ENCODE data around the gene FHOD3.

Gene FHOD3

GRCh38 chr18:36449451-36449850 lies 151.9 kb downstream of the FHOD3 start:
- Histone ChIP-seq H3K27ac (ENCODE audit: low read length) (no peak overlapping the region), H3K4me3 (ENCODE audit: low read length) (peak overlapping the region; percentile 31), H3K27me3 (ENCODE audit: control insufficient read depth, insufficient read depth, low read length) (no peaks in the 10 kb centered on the region), H3K9ac (ENCODE audit: low read length) (no peak overlapping the region), H3K4me1 (ENCODE audit: control insufficient read depth, low read depth, low read length) (peaks cover 41% of the 10 kb centered on the region), H3K9me3 (ENCODE audit: control insufficient read depth, low read depth, low read length) (no peaks in the 10 kb centered on the region), H3K36me3 (ENCODE audit: control insufficient read depth, low read depth, low read length) (no peaks in the 10 kb centered on the region)

GRCh38 chr18:36450264-36450663 lies 152.8 kb downstream of the FHOD3 start:
- H3K4me3 ChIP-seq (ENCODE audit: low read length), result no peak overlapping the region
- no peak overlapping the region for H3K9ac ChIP-seq (ENCODE audit: low read length)
- no peaks in the 10 kb centered on the region for H3K9me3 ChIP-seq (ENCODE audit: control insufficient read depth, low read depth, low read length)
- H3K36me3 ChIP-seq (ENCODE audit: control insufficient read depth, low read depth, low read length), result no peaks in the 10 kb centered on the region
- H3K4me1 ChIP-seq (ENCODE audit: control insufficient read depth, low read depth, low read length), result peaks cover 41% of the 10 kb centered on the region
- H3K27ac ChIP-seq (ENCODE audit: low read length), result no peak overlapping the region
- H3K27me3 ChIP-seq (ENCODE audit: control insufficient read depth, insufficient read depth, low read length), result no peaks in the 10 kb centered on the region

- H3K4me1 ChIP-seq (ENCODE audit: control insufficient read depth, low read depth, low read length), result peaks cover 41% of the 10 kb centered on the region
- no peaks in the 10 kb centered on the region for H3K27me3 ChIP-seq (ENCODE audit: control insufficient read depth, insufficient read depth, low read length)
- H3K9ac ChIP-seq (ENCODE audit: low read length), result no peak overlapping the region
- no peak overlapping the region for H3K4me3 ChIP-seq (ENCODE audit: low read length)
- no peaks in the 10 kb centered on the region for H3K36me3 ChIP-seq (ENCODE audit: control insufficient read depth, low read depth, low read length)
- no peaks in the 10 kb centered on the region for H3K9me3 ChIP-seq (ENCODE audit: control insufficient read depth, low read depth, low read length)
- H3K27ac ChIP-seq (ENCODE audit: low read length), result no peak overlapping the region
Measured at GRCh38 chr18:36451454-36452251, 154.1 kb downstream of the FHOD3 start.

GRCh38 chr18:36454245-36454644 lies 156.7 kb downstream of the FHOD3 start:
- Histone ChIP-seq H3K27me3 (ENCODE audit: control insufficient read depth, insufficient read depth, low read length) (no peaks in the 10 kb centered on the region), H3K9ac (ENCODE audit: low read length) (no peak overlapping the region), H3K4me1 (ENCODE audit: control insufficient read depth, low read depth, low read length) (peaks cover 18% of the 10 kb centered on the region), H3K36me3 (ENCODE audit: control insufficient read depth, low read depth, low read length) (no peaks in the 10 kb centered on the region), H3K4me3 (ENCODE audit: low read length) (no peak overlapping the region), H3K27ac (ENCODE audit: low read length) (no peak overlapping the region), H3K9me3 (ENCODE audit: control insufficient read depth, low read depth, low read length) (no peaks in the 10 kb centered on the region)

- no peak overlapping the region for H3K9ac ChIP-seq (ENCODE audit: low read length)
- H3K4me3 ChIP-seq (ENCODE audit: low read length), result no peak overlapping the region
- no peaks in the 10 kb centered on the region for H3K27me3 ChIP-seq (ENCODE audit: control insufficient read depth, insufficient read depth, low read length)
- no peak overlapping the region for H3K27ac ChIP-seq (ENCODE audit: low read length)
- H3K36me3 ChIP-seq (ENCODE audit: control insufficient read depth, low read depth, low read length), result no peaks in the 10 kb centered on the region
- peaks cover 15% of the 10 kb centered on the region for H3K4me1 ChIP-seq (ENCODE audit: control insufficient read depth, low read depth, low read length)
- H3K9me3 ChIP-seq (ENCODE audit: control insufficient read depth, low read depth, low read length), result no peaks in the 10 kb centered on the region
Measured at GRCh38 chr18:36454848-36455458, 157.4 kb downstream of the FHOD3 start.

- Histone ChIP-seq H3K9ac (ENCODE audit: low read length) (no peak overlapping the region), H3K9me3 (ENCODE audit: control insufficient read depth, low read depth, low read length) (no peaks in the 10 kb centered on the region), H3K4me3 (ENCODE audit: low read length) (no peak overlapping the region), H3K27me3 (ENCODE audit: control insufficient read depth, insufficient read depth, low read length) (no peaks in the 10 kb centered on the region), H3K27ac (ENCODE audit: low read length) (no peak overlapping the region), H3K36me3 (ENCODE audit: control insufficient read depth, low read depth, low read length) (no peaks in the 10 kb centered on the region), H3K4me1 (ENCODE audit: control insufficient read depth, low read depth, low read length) (peaks cover 18% of the 10 kb centered on the region)
Measured at GRCh38 chr18:36455931-36456330, 158.4 kb downstream of the FHOD3 start.

- Histone ChIP-seq H3K4me3 (ENCODE audit: low read length) (no peak overlapping the region), H3K27ac (ENCODE audit: low read length) (no peak overlapping the region), H3K36me3 (ENCODE audit: control insufficient read depth, low read depth, low read length) (no peaks in the 10 kb centered on the region), H3K9ac (ENCODE audit: low read length) (no peak overlapping the region), H3K27me3 (ENCODE audit: control insufficient read depth, insufficient read depth, low read length) (no peaks in the 10 kb centered on the region), H3K4me1 (ENCODE audit: control insufficient read depth, low read depth, low read length) (peaks cover 15% of the 10 kb centered on the region), H3K9me3 (ENCODE audit: control insufficient read depth, low read depth, low read length) (no peaks in the 10 kb centered on the region)
Measured at GRCh38 chr18:36456622-36457021, 159.1 kb downstream of the FHOD3 start.

- Histone ChIP-seq H3K9ac (ENCODE audit: low read length) (no peak overlapping the region), H3K4me3 (ENCODE audit: low read length) (no peak overlapping the region), H3K27me3 (ENCODE audit: control insufficient read depth, insufficient read depth, low read length) (no peaks in the 10 kb centered on the region)
Measured at GRCh38 chr18:36457683-36458082, 160.2 kb downstream of the FHOD3 start.

GRCh38 chr18:36458306-36458705 lies 160.8 kb downstream of the FHOD3 start:
- no peaks in the 10 kb centered on the region for H3K27me3 ChIP-seq (ENCODE audit: control insufficient read depth, insufficient read depth, low read length)
- H3K9ac ChIP-seq (ENCODE audit: low read length), result no peak overlapping the region
- H3K27ac ChIP-seq (ENCODE audit: low read length), result no peak overlapping the region
- H3K4me1 ChIP-seq (ENCODE audit: control insufficient read depth, low read depth, low read length), result peaks cover 14% of the 10 kb centered on the region
- H3K9me3 ChIP-seq (ENCODE audit: control insufficient read depth, low read depth, low read length), result no peaks in the 10 kb centered on the region
- no peaks in the 10 kb centered on the region for H3K36me3 ChIP-seq (ENCODE audit: control insufficient read depth, low read depth, low read length)
- no peak overlapping the region for H3K4me3 ChIP-seq (ENCODE audit: low read length)

More at GRCh38 chr18:36457683-36458082, 160.2 kb downstream of the FHOD3 start:
- Histone ChIP-seq H3K9me3 (ENCODE audit: control insufficient read depth, low read depth, low read length) (no peaks in the 10 kb centered on the region), H3K27ac (ENCODE audit: low read length) (no peak overlapping the region), H3K4me1 (ENCODE audit: control insufficient read depth, low read depth, low read length) (peaks cover 14% of the 10 kb centered on the region), H3K36me3 (ENCODE audit: control insufficient read depth, low read depth, low read length) (no peaks in the 10 kb centered on the region)

GRCh38 chr18:36459203-36459602 lies 161.7 kb downstream of the FHOD3 start:
- H3K4me1 ChIP-seq (ENCODE audit: control insufficient read depth, low read depth, low read length), result peaks cover 14% of the 10 kb centered on the region
- H3K9ac ChIP-seq (ENCODE audit: low read length), result no peak overlapping the region
- no peaks in the 10 kb centered on the region for H3K27me3 ChIP-seq (ENCODE audit: control insufficient read depth, insufficient read depth, low read length)
- H3K27ac ChIP-seq (ENCODE audit: low read length), result no peak overlapping the region
- no peaks in the 10 kb centered on the region for H3K9me3 ChIP-seq (ENCODE audit: control insufficient read depth, low read depth, low read length)
- no peak overlapping the region for H3K4me3 ChIP-seq (ENCODE audit: low read length)
- H3K36me3 ChIP-seq (ENCODE audit: control insufficient read depth, low read depth, low read length), result no peaks in the 10 kb centered on the region

GRCh38 chr18:36459786-36460185 lies 162.3 kb downstream of the FHOD3 start:
- no peaks in the 10 kb centered on the region for H3K36me3 ChIP-seq (ENCODE audit: control insufficient read depth, low read depth, low read length)
- no peak overlapping the region for H3K9ac ChIP-seq (ENCODE audit: low read length)
- H3K4me3 ChIP-seq (ENCODE audit: low read length), result no peak overlapping the region
- no peaks in the 10 kb centered on the region for H3K9me3 ChIP-seq (ENCODE audit: control insufficient read depth, low read depth, low read length)
- peaks cover 14% of the 10 kb centered on the region for H3K4me1 ChIP-seq (ENCODE audit: control insufficient read depth, low read depth, low read length)
- H3K27me3 ChIP-seq (ENCODE audit: control insufficient read depth, insufficient read depth, low read length), result no peaks in the 10 kb centered on the region
- H3K27ac ChIP-seq (ENCODE audit: low read length), result no peak overlapping the region

Data from iPS-18a (cell line).